GM23338 (cell line): ENCODE data around the gene SSTR3. TPM values are rescaled to one million over a fixed set of nuclear protein-coding genes. Genes with fewer than 3 reads are reported as not detected.

Experiments used
- ATAC-seq: fragments of 200-7000 bp; cut with Tn5 transposase; 3 replicates; pipeline ENCODE4 v1.9.1; 2020
- DNase-seq: peaks from one replicate; pipeline ENCODE4 v3.0.0-alpha.2; 2015; ENCODE audit warnings: low spot score
- H2AFZ ChIP-seq: fragments of 200-600 bp; sonication (generic); 2 replicates; pipeline ENCODE4 v1.8.0; 2016; ENCODE audit warnings: antibody characterized with exemption, mild to moderate bottlenecking, moderate library complexity
- H3F3A ChIP-seq: fragments of 200-600 bp; sonication (generic); replicated peaks from 2 replicates; pipeline ENCODE4 v1.8.0; 2017; ENCODE audit warnings: antibody characterized with exemption, mixed run types, low read depth
- H3K27ac ChIP-seq: fragments of 200-600 bp; sonication (generic); 2 replicates; pipeline ENCODE4 v1.6.1; 2016; ENCODE audit warnings: low read depth
- H3K27me3 ChIP-seq: fragments of 200-600 bp; sonication (generic); 2 replicates; pipeline ENCODE4 v1.8.0; 2016; ENCODE audit warnings: mild to moderate bottlenecking, mixed run types, moderate library complexity; ENCODE audit not compliant: insufficient read depth
- H3K36me3 ChIP-seq: fragments of 200-600 bp; sonication (generic); 2 replicates; pipeline ENCODE4 v1.8.0; 2016; ENCODE audit warnings: mild to moderate bottlenecking; ENCODE audit not compliant: insufficient read depth
- H3K4me1 ChIP-seq: fragments of 200-600 bp; sonication (generic); 2 replicates; pipeline ENCODE4 v1.8.0; 2016; ENCODE audit warnings: mild to moderate bottlenecking, moderate library complexity; ENCODE audit not compliant: insufficient read depth
- H3K4me2 ChIP-seq: fragments of 200-600 bp; sonication (generic); 2 replicates; pipeline ENCODE4 v1.7.1; 2017; ENCODE audit warnings: mixed run types
- H3K4me3 ChIP-seq: fragments of 200-600 bp; sonication (generic); 2 replicates; pipeline ENCODE4 v1.6.1; 2016; ENCODE audit warnings: mixed run types
- H3K79me2 ChIP-seq: fragments of 200-600 bp; sonication (generic); replicated peaks from 2 replicates; pipeline ENCODE4 v1.8.0; 2017; ENCODE audit warnings: mild to moderate bottlenecking; ENCODE audit not compliant: insufficient read depth
- H3K9me2 ChIP-seq: fragments of 200-600 bp; sonication (generic); 2 replicates; pipeline ENCODE4 v1.8.0; 2017; ENCODE audit not compliant: insufficient read depth
- H4K20me1 ChIP-seq: fragments of 200-600 bp; sonication (generic); replicated peaks from 2 replicates; pipeline ENCODE4 v1.8.0; 2017; ENCODE audit warnings: mild to moderate bottlenecking; ENCODE audit not compliant: insufficient read depth
- H3K27ac Mint-ChIP-seq: 2 replicates; pipeline ENCODE4 v1.8.0; 2020; ENCODE audit warnings: inconsistent platforms, mild to moderate bottlenecking, moderate library complexity, mixed read lengths
- H3K27me3 Mint-ChIP-seq: 3 replicates; pipeline ENCODE4 v1.8.0; 2022; ENCODE audit warnings: low read depth, mild to moderate bottlenecking, moderate library complexity, mixed read lengths, inconsistent platforms; ENCODE audit not compliant: insufficient read depth, poor library complexity
- H3K36me3 Mint-ChIP-seq: 3 replicates; pipeline ENCODE4 v1.8.0; 2021; ENCODE audit warnings: low read depth, mild to moderate bottlenecking, inconsistent platforms, moderate library complexity, mixed read lengths
- H3K4me1 Mint-ChIP-seq: 3 replicates; pipeline ENCODE4 v1.8.0; 2020; ENCODE audit warnings: mild to moderate bottlenecking, inconsistent platforms, mixed read lengths
- H3K4me3 Mint-ChIP-seq: 3 replicates; pipeline ENCODE4 v1.8.0; 2021; ENCODE audit warnings: moderate library complexity, mild to moderate bottlenecking, inconsistent platforms, mixed read lengths
- H3K9me3 Mint-ChIP-seq: 3 replicates; pipeline ENCODE4 v1.8.0; 2020; ENCODE audit warnings: moderate library complexity, mild to moderate bottlenecking, inconsistent platforms, mixed read lengths
- CREB1 ChIP-seq: fragments of 250-450 bp; sonication (Bioruptor Pico); IDR thresholded peaks from 2 replicates; pipeline ENCODE4 v1.5.0; 2020; ENCODE audit warnings: low read depth, mild to moderate bottlenecking, moderate library complexity
- CTCF ChIP-seq, 2 experiments: fragments of 200-600 bp in 1 of 2; sonication (generic) in 1 of 2; conservative IDR thresholded peaks; 2 replicates each; pipeline versions ENCODE4 v1.5.1 to v1.6.1; 2016 to 2017; ENCODE audit warnings: antibody characterized with exemption in 2 of 2, low read depth in 2 of 2, mild to moderate bottlenecking in 2 of 2, moderate library complexity in 1 of 2
- ETS1 ChIP-seq: IDR thresholded peaks from 2 replicates; pipeline ENCODE4 v1.6.1; 2016; ENCODE audit warnings: antibody characterized with exemption
- EZH2 ChIP-seq: fragments of 200-600 bp; sonication (generic); IDR thresholded peaks from one replicate; pipeline ENCODE4 v1.8.0; 2017; ENCODE audit warnings: antibody characterized with exemption, mild to moderate bottlenecking, low read depth; ENCODE audit not compliant: unreplicated experiment
- EZH2phosphoT487 ChIP-seq: fragments of 200-600 bp; sonication (generic); IDR thresholded peaks from one replicate; pipeline ENCODE4 v1.8.1; 2018; ENCODE audit warnings: antibody characterized with exemption; ENCODE audit not compliant: unreplicated experiment
- JUNB ChIP-seq: IDR thresholded peaks from one replicate; pipeline ENCODE4 v1.6.1; 2016; ENCODE audit warnings: antibody characterized with exemption; ENCODE audit not compliant: unreplicated experiment
- POLR2AphosphoS5 ChIP-seq: IDR thresholded peaks from 2 replicates; pipeline ENCODE4 v1.6.1; 2016; ENCODE audit warnings: antibody characterized with exemption, low read depth
- ZNF331 ChIP-seq: fragments of 250-450 bp; sonication (Bioruptor Pico); IDR thresholded peaks from 2 replicates; pipeline ENCODE4 v1.5.0; 2020; ENCODE audit warnings: low read depth, mild to moderate bottlenecking, moderate library complexity
- polyA plus RNA-seq: library from polyadenylated mRNA; unstranded; fragments of >200 nt; fragmentation: Nextera tagmentation; extraction: Ambion mirVana; gene quantifications from 2 replicates; pipeline ENCODE4 v1.2.1, GENCODE V29; 2016
- total RNA-seq: library from RNA; depleted of rRNA; stranded (reverse); fragments of >200 nt; shearing (Covaris generic); gene quantifications from 2 replicates; pipeline ENCODE4 v1.2.3, GENCODE V29; 2014
- TF ChIP-seq, protein P1 (sequence below): IDR thresholded peaks from one replicate; pipeline ENCODE4 v1.6.1; 2018; ENCODE audit warnings: antibody characterized with exemption; ENCODE audit not compliant: unreplicated experiment
- TF ChIP-seq, protein P2 (sequence below): fragments of 250-450 bp; sonication (Bioruptor Pico); IDR thresholded peaks from 2 replicates; pipeline ENCODE4 v1.5.0; 2020; ENCODE audit warnings: mild to moderate bottlenecking, moderate library complexity

Gene SSTR3
- total and polyA plus RNA-seq, 2 experiments from 2014 or later, result 0.66 TPM; not detected in 1

GRCh38 chr22:37178350-37179125 lies 33.7 kb downstream of the SSTR3 start (continued):
- TF ChIP-seq POLR2AphosphoS5, result no peak
- TF ChIP-seq CREB1, result no peak

GRCh38 chr22:37177755-37178154 lies 34.5 kb downstream of the SSTR3 start:
- no peak overlapping the region for H3K4me3 Mint-ChIP-seq
- no peaks in the 10 kb centered on the region for H4K20me1 ChIP-seq
- H3K4me3 ChIP-seq, result no peak overlapping the region
- peaks cover 4% of the 10 kb centered on the region; the same call in 1 of the 2 replicates for H3K4me1 ChIP-seq
- H3K27me3 ChIP-seq, result no peaks in the 10 kb centered on the region
- no peaks in the 10 kb centered on the region for H3K79me2 ChIP-seq
- no peak for DNase-seq
- no peak overlapping the region for H3K27ac ChIP-seq
- no peak overlapping the region for H3K27ac Mint-ChIP-seq
- H3K9me3 Mint-ChIP-seq, result no peaks in the 10 kb centered on the region
- no peak overlapping the region for H3K4me2 ChIP-seq
- no peak for TF ChIP-seq EZH2
- TF ChIP-seq CREB1, result no peak
- no peak for TF ChIP-seq EZH2phosphoT487
- TF ChIP-seq POLR2AphosphoS5, result no peak
- TF ChIP-seq ZNF331 (CRISPR knock-in tag), result no peak
- no peak for TF ChIP-seq ETS1
- TF ChIP-seq, protein P1, sequence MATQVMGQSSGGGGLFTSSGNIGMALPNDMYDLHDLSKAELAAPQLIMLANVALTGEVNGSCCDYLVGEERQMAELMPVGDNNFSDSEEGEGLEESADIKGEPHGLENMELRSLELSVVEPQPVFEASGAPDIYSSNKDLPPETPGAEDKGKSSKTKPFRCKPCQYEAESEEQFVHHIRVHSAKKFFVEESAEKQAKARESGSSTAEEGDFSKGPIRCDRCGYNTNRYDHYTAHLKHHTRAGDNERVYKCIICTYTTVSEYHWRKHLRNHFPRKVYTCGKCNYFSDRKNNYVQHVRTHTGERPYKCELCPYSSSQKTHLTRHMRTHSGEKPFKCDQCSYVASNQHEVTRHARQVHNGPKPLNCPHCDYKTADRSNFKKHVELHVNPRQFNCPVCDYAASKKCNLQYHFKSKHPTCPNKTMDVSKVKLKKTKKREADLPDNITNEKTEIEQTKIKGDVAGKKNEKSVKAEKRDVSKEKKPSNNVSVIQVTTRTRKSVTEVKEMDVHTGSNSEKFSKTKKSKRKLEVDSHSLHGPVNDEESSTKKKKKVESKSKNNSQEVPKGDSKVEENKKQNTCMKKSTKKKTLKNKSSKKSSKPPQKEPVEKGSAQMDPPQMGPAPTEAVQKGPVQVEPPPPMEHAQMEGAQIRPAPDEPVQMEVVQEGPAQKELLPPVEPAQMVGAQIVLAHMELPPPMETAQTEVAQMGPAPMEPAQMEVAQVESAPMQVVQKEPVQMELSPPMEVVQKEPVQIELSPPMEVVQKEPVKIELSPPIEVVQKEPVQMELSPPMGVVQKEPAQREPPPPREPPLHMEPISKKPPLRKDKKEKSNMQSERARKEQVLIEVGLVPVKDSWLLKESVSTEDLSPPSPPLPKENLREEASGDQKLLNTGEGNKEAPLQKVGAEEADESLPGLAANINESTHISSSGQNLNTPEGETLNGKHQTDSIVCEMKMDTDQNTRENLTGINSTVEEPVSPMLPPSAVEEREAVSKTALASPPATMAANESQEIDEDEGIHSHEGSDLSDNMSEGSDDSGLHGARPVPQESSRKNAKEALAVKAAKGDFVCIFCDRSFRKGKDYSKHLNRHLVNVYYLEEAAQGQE, result no peak
- TF ChIP-seq, protein P2, sequence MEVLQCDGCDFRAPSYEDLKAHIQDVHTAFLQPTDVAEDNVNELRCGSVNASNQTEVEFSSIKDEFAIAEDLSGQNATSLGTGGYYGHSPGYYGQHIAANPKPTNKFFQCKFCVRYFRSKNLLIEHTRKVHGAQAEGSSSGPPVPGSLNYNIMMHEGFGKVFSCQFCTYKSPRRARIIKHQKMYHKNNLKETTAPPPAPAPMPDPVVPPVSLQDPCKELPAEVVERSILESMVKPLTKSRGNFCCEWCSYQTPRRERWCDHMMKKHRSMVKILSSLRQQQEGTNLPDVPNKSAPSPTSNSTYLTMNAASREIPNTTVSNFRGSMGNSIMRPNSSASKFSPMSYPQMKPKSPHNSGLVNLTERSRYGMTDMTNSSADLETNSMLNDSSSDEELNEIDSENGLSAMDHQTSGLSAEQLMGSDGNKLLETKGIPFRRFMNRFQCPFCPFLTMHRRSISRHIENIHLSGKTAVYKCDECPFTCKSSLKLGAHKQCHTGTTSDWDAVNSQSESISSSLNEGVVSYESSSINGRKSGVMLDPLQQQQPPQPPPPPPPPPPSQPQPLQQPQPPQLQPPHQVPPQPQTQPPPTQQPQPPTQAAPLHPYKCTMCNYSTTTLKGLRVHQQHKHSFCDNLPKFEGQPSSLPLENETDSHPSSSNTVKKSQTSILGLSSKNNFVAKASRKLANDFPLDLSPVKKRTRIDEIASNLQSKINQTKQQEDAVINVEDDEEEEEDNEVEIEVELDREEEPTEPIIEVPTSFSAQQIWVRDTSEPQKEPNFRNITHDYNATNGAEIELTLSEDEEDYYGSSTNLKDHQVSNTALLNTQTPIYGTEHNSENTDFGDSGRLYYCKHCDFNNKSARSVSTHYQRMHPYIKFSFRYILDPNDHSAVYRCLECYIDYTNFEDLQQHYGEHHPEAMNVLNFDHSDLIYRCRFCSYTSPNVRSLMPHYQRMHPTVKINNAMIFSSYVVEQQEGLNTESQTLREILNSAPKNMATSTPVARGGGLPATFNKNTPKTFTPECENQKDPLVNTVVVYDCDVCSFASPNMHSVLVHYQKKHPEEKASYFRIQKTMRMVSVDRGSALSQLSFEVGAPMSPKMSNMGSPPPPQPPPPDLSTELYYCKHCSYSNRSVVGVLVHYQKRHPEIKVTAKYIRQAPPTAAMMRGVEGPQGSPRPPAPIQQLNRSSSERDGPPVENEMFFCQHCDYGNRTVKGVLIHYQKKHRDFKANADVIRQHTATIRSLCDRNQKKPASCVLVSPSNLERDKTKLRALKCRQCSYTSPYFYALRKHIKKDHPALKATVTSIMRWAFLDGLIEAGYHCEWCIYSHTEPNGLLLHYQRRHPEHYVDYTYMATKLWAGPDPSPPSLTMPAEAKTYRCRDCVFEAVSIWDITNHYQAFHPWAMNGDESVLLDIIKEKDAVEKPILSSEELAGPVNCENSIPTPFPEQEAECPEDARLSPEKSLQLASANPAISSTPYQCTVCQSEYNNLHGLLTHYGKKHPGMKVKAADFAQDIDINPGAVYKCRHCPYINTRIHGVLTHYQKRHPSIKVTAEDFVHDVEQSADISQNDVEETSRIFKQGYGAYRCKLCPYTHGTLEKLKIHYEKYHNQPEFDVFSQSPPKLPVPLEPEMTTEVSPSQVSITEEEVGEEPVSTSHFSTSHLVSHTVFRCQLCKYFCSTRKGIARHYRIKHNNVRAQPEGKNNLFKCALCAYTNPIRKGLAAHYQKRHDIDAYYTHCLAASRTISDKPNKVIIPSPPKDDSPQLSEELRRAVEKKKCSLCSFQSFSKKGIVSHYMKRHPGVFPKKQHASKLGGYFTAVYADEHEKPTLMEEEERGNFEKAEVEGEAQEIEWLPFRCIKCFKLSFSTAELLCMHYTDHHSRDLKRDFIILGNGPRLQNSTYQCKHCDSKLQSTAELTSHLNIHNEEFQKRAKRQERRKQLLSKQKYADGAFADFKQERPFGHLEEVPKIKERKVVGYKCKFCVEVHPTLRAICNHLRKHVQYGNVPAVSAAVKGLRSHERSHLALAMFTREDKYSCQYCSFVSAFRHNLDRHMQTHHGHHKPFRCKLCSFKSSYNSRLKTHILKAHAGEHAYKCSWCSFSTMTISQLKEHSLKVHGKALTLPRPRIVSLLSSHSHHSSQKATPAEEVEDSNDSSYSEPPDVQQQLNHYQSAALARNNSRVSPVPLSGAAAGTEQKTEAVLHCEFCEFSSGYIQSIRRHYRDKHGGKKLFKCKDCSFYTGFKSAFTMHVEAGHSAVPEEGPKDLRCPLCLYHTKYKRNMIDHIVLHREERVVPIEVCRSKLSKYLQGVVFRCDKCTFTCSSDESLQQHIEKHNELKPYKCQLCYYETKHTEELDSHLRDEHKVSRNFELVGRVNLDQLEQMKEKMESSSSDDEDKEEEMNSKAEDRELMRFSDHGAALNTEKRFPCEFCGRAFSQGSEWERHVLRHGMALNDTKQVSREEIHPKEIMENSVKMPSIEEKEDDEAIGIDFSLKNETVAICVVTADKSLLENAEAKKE (CRISPR knock-in tag), result no peak
- no peak for TF ChIP-seq JUNB
- TF ChIP-seq CTCF (conservative IDR thresholded peaks at IDR 0.05; ENCODE audit: low read depth in 2 of 2), result no peak
- peaks cover 7% of the 10 kb centered on the region for H3K27me3 Mint-ChIP-seq
- H3F3A ChIP-seq, result no peaks in the 10 kb centered on the region
- no peaks in the 10 kb centered on the region; the same call in 2 of the 3 replicates for H3K36me3 Mint-ChIP-seq
- no peaks in the 10 kb centered on the region for H3K9me2 ChIP-seq
- peaks cover 19% of the 10 kb centered on the region for H3K4me1 Mint-ChIP-seq
- H2AFZ ChIP-seq, result no peak overlapping the region
- ATAC-seq, result no peak
- H3K36me3 ChIP-seq, result no peaks in the 10 kb centered on the region
